Activated T-helper 17 cell treated with anti-CD3 and anti-CD28 coated beads, Interleukin-2, amount 50 U/mL, for 72 hours (primary cell): ENCODE measurements around the gene NLGN4X. TPM values are rescaled to one million over a fixed set of nuclear protein-coding genes. Genes with fewer than 3 reads are reported as not detected.
"Not testable (repeated sequence)": the region's sequence is repeated elsewhere in the genome, so short reads cannot be mapped to it uniquely, and the experiment has no call there.

Experiments
- ATAC-seq: fragments of 150-1000 bp; cut with Tn5 transposase; replicated peaks from 2 replicates; pipeline ENCODE4 v1.10.0; 2021; ENCODE audit warnings: mild to moderate bottlenecking, moderate library complexity
- H3K27ac Mint-ChIP-seq: one replicate; pipeline ENCODE4 v1.8.0; 2022; ENCODE audit warnings: mixed read lengths
- H3K27me3 Mint-ChIP-seq: one replicate; pipeline ENCODE4 v1.8.0; 2022; ENCODE audit warnings: mixed read lengths
- H3K36me3 Mint-ChIP-seq: one replicate; pipeline ENCODE4 v1.8.0; 2022; ENCODE audit warnings: low read depth, mild to moderate bottlenecking, mixed read lengths
- H3K4me1 Mint-ChIP-seq: one replicate; pipeline ENCODE4 v1.8.0; 2022; ENCODE audit warnings: mixed read lengths
- H3K4me3 Mint-ChIP-seq: one replicate; pipeline ENCODE4 v1.8.0; 2022; ENCODE audit warnings: mild to moderate bottlenecking, mixed read lengths
- H3K9me3 Mint-ChIP-seq: one replicate; pipeline ENCODE4 v1.8.0; 2022; ENCODE audit warnings: mixed read lengths
- total RNA-seq, 2 donors: library from RNA; stranded (reverse); gene quantifications; one replicate each; pipeline ENCODE4 v1.2.3, GENCODE V29; 2022

NLGN4X gene
- total RNA-seq, 2 donors from 2014 or later = not detected

DNA sequence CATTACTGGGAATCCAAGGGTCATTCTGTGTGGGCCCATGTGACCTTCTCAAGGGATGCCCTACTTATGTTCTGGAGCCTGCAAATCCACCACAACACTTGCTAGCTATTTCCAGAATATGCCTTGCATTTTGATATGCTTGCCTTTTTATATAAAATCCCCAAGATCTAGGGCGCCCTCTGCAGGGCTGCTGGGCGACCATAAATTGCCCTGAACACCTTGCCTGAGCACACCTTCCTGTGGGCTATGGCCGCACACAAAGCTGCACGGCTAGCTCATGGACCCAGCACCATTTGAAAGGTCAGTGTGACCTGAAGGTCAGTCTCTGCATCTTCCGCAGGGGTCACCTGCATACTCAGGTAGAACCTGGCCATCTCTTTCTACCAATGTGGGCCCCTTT, 311.7 kb downstream of the NLGN4X start:
- H3K9me3 Mint-ChIP-seq = no peaks in the 10 kb centered on the region
- no peak for ATAC-seq
- no peak overlapping the region for H3K27ac Mint-ChIP-seq
- H3K4me3 Mint-ChIP-seq = no peak overlapping the region
- no peaks in the 10 kb centered on the region for H3K27me3 Mint-ChIP-seq
- no peaks in the 10 kb centered on the region for H3K36me3 Mint-ChIP-seq
- no peaks in the 10 kb centered on the region for H3K4me1 Mint-ChIP-seq

DNA sequence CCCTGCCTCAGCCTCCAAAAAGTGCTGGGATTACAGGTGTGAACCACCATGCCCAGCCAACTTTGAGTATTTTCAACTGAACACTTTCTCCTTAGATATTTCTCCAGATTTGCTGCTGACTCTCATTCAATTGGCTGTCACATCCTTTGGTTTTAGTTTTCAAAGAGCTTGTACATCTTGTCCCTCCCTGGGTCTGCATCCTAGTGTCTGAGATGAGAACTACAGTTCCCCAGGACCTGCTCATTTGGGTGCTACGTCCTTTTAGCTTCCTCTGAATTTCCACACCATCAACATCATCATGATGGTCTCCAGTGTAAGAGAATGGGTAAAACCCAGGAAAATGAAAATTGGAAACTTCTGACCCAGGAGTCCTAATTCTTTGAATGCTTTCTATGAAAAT, 312.9 kb downstream of the NLGN4X start:
- Mint-ChIP-seq H3K4me3 (no peak overlapping the region), H3K27me3 (no peaks in the 10 kb centered on the region), H3K9me3 (no peaks in the 10 kb centered on the region), H3K27ac (no peak overlapping the region), H3K4me1 (no peaks in the 10 kb centered on the region), H3K36me3 (no peaks in the 10 kb centered on the region)
- no peak for ATAC-seq

DNA sequence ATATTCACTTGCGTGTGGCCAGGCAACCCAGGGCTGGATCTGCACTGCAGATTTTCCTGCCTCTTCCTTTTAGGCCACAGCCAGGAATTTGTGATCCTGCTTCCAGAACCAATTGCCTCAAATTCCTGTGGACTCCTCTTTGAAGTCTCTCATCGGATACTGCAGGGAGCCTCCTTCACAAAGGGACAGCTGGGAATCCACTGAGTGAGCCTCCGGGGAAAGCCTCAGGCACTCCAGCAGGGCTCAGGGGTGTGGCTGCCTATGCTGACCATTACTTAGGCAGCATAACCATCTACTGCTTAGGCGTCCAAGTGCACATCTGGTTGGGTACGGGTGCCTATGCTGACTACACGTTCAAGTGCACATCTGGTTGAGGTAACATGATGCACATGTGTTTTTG, 321.5 kb downstream of the NLGN4X start:
- Mint-ChIP-seq H3K27ac (no peak overlapping the region), H3K27me3 (no peaks in the 10 kb centered on the region), H3K36me3 (no peaks in the 10 kb centered on the region), H3K4me3 (no peak overlapping the region), H3K4me1 (no peaks in the 10 kb centered on the region), H3K9me3 (no peaks in the 10 kb centered on the region)
- no peak for ATAC-seq

DNA sequence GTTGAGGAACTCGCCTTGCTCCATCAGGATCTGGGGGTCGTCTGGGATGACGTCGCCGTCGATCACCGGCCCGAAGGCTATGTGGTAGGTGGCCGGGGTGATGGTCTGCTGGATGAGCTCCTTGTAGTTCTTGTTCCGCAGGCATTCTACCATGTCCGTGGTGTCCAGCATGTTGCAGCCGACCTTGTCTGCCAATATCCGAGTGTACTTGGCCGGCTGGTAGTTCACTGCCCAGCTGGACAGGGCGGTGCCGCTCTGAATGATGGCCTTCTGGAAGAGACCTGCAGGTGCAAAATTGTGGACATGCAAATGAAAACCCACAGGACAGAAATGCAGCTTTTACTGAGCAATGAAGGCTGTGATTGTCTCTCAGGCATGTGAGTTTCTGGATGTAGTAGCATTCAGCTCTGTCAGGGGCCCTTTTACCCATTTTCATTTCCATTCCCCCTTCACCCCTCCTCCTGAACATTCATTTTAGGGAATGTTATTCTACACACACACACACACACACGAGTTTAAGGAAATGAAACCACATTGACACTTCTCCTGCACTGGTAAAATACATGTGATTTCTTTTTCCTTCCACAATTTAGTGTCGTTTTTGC, 325.0 kb downstream of the NLGN4X start:
- not testable (repeated sequence) for H3K27me3 Mint-ChIP-seq, H3K9me3 Mint-ChIP-seq, H3K4me1 Mint-ChIP-seq, ATAC-seq, H3K36me3 Mint-ChIP-seq, H3K4me3 Mint-ChIP-seq, H3K27ac Mint-ChIP-seq

DNA sequence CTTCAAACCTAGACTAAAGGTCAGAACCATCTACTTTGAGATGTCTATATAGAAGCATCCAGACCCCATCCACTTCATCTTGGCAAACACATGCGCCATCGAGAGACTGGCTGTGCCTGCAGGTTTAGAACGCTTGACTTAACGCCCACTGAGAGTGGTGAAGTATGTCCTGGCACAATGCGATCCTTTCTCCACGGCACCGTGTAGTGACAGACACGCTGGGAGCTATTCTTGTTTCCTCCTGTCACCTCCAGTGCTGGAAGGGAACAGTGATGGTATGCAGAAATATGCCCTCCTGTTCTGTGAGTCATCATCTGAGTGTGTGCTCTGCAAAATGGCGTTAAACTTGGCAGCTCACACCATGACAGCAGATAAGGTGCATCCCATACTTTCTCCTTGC, 330.2 kb downstream of the NLGN4X start:
- ATAC-seq = no peak
- H3K9me3 Mint-ChIP-seq = no peaks in the 10 kb centered on the region
- H3K36me3 Mint-ChIP-seq = no peaks in the 10 kb centered on the region
- H3K27ac Mint-ChIP-seq = no peak overlapping the region
- no peaks in the 10 kb centered on the region for H3K4me1 Mint-ChIP-seq
- H3K27me3 Mint-ChIP-seq = no peaks in the 10 kb centered on the region
- no peak overlapping the region for H3K4me3 Mint-ChIP-seq

DNA sequence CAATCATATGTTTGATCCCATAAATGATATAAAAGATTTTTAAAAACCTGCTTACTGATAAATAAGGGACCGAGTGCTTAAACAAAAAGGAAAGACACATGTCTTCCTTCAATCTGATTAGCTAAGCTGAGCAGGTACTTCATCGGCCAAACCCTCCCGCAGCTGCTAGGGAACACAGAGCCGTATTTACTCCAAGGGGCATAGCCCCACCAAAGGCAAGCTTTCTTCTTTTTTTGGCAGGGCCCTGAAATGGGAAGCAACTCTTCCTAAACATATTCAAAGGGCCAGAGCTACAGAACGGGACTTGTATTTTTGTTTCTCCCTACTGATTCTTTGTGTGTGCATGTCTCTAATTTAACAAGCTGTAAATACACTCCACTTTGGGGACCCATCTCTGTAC, 337.3 kb downstream of the NLGN4X start:
- Mint-ChIP-seq H3K4me1 (no peaks in the 10 kb centered on the region), H3K27me3 (no peaks in the 10 kb centered on the region), H3K36me3 (no peaks in the 10 kb centered on the region), H3K9me3 (no peaks in the 10 kb centered on the region), H3K27ac (no peak overlapping the region), H3K4me3 (no peak overlapping the region)
- ATAC-seq = no peak

DNA sequence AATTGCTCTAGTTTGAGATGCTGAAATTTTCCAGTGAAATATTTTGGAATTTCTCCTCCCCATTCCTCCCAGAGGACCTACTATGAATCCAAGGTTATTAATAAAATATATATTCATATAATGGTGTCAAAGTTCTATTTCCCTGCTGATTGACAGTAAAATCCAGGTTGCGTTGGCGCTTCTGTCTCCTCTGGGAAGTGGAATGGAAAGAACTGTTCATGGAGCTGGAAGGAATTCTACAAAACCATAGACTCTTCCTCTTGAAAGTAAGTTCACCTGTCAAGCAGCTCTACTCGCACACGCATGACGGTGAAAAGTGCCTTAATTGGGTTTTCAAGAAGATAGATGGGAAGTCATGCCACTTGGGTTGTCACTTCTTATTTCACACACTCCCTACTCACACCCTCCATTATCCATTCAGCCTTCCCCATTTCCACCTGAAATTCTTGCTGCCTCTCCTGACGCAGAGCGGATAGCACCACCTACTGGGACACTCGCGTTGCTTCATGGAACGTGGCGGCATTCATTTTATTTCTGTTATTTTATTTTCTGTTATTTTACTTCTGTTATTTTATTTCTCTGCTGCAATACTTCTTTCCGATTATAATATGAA, 351.6 kb downstream of the NLGN4X start:
- Mint-ChIP-seq H3K36me3 (no peaks in the 10 kb centered on the region), H3K9me3 (no peaks in the 10 kb centered on the region), H3K4me1 (no peaks in the 10 kb centered on the region), H3K27me3 (no peaks in the 10 kb centered on the region), H3K27ac (no peak overlapping the region), H3K4me3 (no peak overlapping the region)
- ATAC-seq = no peak

DNA sequence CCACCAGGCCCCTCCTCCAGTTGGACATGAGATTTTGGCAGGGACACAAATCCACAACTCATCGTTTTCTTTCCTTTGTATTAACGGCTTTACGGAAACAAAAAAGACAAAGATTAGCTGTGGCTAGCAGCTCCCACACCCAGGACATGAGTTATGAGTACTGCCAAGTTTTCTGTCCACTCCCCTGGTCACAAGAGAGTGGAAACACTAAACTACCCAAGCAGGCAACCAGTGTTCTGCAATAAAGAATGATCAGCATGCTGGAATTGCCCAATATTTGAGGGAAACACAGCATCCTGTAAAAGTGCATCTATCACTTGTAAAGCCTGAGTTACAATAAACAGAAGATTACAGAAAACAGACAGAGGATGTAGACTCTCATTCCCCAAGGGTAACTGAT, 358.4 kb downstream of the NLGN4X start:
- Mint-ChIP-seq H3K9me3 (peaks cover 5% of the 10 kb centered on the region), H3K4me1 (no peaks in the 10 kb centered on the region), H3K36me3 (no peaks in the 10 kb centered on the region), H3K27me3 (no peaks in the 10 kb centered on the region), H3K4me3 (no peak overlapping the region), H3K27ac (no peak overlapping the region)
- no peak for ATAC-seq

DNA sequence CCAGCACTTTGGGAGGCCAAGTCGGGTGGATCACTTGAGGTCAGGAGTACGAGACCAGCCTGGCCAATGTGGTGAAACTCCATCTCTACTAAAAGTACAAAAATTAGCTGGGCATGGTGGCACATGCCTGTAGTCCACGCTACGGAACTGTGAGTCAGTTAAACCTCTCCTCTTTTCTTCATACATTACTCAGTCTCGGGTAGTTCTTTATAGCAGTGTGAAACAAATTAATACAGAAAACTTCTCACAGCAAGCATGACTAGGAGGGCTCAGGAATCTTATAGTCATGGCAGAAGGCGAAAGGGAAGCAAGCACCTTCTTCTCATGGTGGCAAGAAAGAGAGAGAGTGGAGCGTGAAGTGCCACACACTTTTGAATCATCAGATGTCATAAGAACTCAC, 358.9 kb downstream of the NLGN4X start:
- H3K36me3 Mint-ChIP-seq = no peaks in the 10 kb centered on the region
- H3K27ac Mint-ChIP-seq = no peak overlapping the region
- no peak overlapping the region for H3K4me3 Mint-ChIP-seq
- H3K4me1 Mint-ChIP-seq = no peaks in the 10 kb centered on the region
- peaks cover 5% of the 10 kb centered on the region for H3K9me3 Mint-ChIP-seq
- no peak for ATAC-seq
- no peaks in the 10 kb centered on the region for H3K27me3 Mint-ChIP-seq

DNA sequence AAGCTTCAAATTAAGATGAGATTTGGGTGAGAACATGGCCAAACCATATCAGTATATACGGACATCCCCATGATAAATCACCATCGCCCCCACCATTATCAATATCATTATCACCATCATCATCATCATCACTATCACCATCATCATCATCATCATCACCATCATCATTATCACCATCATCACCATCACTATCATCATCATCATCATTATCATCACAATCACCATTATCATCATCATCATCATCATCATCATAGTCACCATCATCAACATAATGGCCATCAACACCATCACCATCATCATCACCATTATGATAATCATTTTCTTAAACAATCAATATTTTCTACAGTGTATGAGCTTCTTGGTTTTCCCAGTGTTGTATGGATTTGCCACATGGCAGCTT, 360.9 kb downstream of the NLGN4X start:
- Mint-ChIP-seq H3K27me3 (no peaks in the 10 kb centered on the region), H3K36me3 (no peaks in the 10 kb centered on the region), H3K27ac (no peak overlapping the region), H3K4me1 (no peaks in the 10 kb centered on the region), H3K9me3 (peaks cover 5% of the 10 kb centered on the region), H3K4me3 (no peak overlapping the region)
- no peak for ATAC-seq

DNA sequence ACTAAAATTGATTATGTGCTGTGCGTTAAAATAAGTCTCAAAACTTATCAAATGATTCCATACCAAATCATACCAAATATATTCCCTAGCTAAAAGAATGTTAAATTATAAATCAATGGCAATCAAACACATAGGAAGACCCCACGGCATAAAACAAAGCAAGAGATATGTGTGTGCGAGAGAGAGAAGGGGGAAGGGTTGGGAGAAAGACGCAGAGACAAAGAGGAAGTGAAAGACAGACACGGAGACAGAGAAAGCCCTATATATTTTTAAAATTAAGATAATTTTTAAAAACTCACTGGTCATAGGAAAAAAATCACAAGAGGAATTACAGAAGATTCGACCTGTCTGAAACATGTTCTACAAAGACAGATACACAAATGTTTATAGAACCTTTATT, 371.4 kb downstream of the NLGN4X start:
- no peak for ATAC-seq
- Mint-ChIP-seq H3K9me3 (no peaks in the 10 kb centered on the region), H3K36me3 (no peaks in the 10 kb centered on the region), H3K4me3 (no peak overlapping the region), H3K4me1 (no peaks in the 10 kb centered on the region), H3K27me3 (no peaks in the 10 kb centered on the region), H3K27ac (no peak overlapping the region)

DNA sequence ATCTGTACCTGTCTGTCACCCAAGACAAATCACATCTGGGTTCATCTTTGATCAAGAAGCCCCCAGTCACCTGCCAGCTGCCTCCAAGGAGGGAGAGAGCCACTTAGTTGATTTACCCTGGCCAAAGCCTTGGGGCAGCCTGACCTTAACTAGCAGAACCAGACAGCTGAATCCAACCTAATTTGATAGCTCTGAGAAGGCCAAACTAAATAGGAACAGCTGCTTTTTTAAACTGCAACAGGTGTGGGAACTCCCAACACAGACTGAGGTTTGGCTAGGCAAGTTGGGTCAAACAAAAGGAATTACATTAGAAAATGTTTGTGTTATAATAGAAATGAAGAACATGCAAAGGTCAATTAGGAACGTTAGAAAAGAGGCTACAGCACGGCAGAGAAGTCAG, 375.7 kb downstream of the NLGN4X start:
- ATAC-seq = no peak
- H3K27me3 Mint-ChIP-seq = no peaks in the 10 kb centered on the region
- H3K36me3 Mint-ChIP-seq = no peaks in the 10 kb centered on the region

DNA sequence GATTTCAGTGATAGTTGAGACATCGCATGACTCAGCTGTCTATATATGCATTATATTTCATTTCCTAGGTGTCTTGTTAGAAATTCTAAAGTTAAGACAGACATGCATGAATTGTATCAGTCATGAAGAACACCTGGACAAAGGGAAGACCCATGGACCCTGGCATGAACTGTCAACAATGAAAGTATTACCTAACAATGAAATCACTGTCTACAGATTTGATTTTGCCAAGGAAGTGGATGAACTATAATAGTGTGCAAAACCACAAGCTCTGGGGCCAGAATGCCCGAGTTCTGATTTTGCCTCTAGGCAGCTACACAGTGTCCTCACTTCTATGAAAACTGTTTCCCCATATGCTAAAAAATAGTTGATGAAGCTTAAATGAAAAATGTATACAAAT, 386.1 kb downstream of the NLGN4X start:
- H3K9me3 Mint-ChIP-seq = no peaks in the 10 kb centered on the region
- H3K27me3 Mint-ChIP-seq = no peaks in the 10 kb centered on the region
- H3K4me3 Mint-ChIP-seq = no peak overlapping the region
- no peaks in the 10 kb centered on the region for H3K36me3 Mint-ChIP-seq
- no peak overlapping the region for H3K27ac Mint-ChIP-seq
- no peaks in the 10 kb centered on the region for H3K4me1 Mint-ChIP-seq
- no peak for ATAC-seq

More for the DNA sequence above, 375.7 kb downstream of the NLGN4X start:
- no peaks in the 10 kb centered on the region for H3K4me1 Mint-ChIP-seq
- H3K4me3 Mint-ChIP-seq = no peak overlapping the region
- H3K27ac Mint-ChIP-seq = no peak overlapping the region
- no peaks in the 10 kb centered on the region for H3K9me3 Mint-ChIP-seq
